Embryonic facial prominence (tissue), 1 donor: ENCODE measurements around the gene NFKBIB.

Experiments used
- DNase-seq: peaks from one replicate; pipeline ENCODE4 v3.0.0-alpha.2; 2016; ENCODE audit errors: extremely low spot score

NFKBIB gene

DNA sequence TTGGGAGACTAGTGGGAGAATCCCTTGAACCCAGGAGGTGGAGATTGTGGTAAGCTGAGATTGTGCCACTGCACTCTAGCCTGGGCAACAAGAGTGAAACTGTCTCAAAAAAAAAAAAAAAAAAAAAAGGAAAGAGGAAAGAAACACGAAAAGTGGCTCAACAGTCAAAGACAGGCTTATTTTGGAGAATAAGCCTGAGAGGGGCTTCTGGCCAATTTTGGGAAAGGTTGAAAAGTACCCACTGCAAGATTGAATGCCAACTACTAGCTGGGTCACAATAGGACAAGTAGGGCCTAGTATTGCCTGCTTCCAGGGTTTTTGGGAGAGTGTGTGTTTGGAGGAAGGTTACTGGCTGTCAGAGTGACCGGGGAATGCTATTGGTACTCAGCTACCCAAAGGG is 58.5 kb downstream of the NFKBIB start:
- DNase-seq: no peak
